Natural killer cell (primary cell): ENCODE results near the gene COL6A2. TPM values are rescaled to one million over a fixed set of nuclear protein-coding genes. Genes with fewer than 3 reads are reported as not detected.

Source experiments
- ATAC-seq, 3 donors: fragments of 150-1000 bp in 2 of 3; fragments of 200-7000 bp in 1 of 3; cut with Tn5 transposase; 1 replicate in 1 of 3; 2 replicates in 2 of 3; pipeline ENCODE4 v1.10.0; 2021; ENCODE audit warnings: mild to moderate bottlenecking in 2 of 3, moderate library complexity in 2 of 3
- DNase-seq, 2 donors: peaks; one replicate each; pipeline versions ENCODE4 v3.0.0 to v3.0.0-alpha.2; 2013 to 2021; ENCODE audit warnings: mixed read lengths in 1 of 2
- H3K27ac ChIP-seq: one replicate; pipeline ENCODE4 v1.5.1; 2013; ENCODE audit warnings: mild to moderate bottlenecking, low read length
- H3K27me3 ChIP-seq: one replicate; pipeline ENCODE4 v1.6.1; 2013; ENCODE audit warnings: low read length; ENCODE audit not compliant: control insufficient read depth, insufficient read depth
- H3K36me3 ChIP-seq: one replicate; pipeline ENCODE4 v1.6.1; 2013; ENCODE audit warnings: low read length; ENCODE audit not compliant: control insufficient read depth, insufficient read depth
- H3K4me1 ChIP-seq: one replicate; pipeline ENCODE4 v1.6.1; 2013; ENCODE audit warnings: low read length; ENCODE audit not compliant: control insufficient read depth, insufficient read depth
- H3K4me3 ChIP-seq: one replicate; pipeline ENCODE4 v1.5.1; 2013; ENCODE audit warnings: low read length
- H3K9me3 ChIP-seq: one replicate; pipeline ENCODE4 v1.6.1; 2013; ENCODE audit warnings: low read length; ENCODE audit not compliant: control insufficient read depth, insufficient read depth
- H3K27ac Mint-ChIP-seq, 2 donors: one replicate each; pipeline ENCODE4 v1.8.0; 2022; ENCODE audit warnings: mild to moderate bottlenecking in 2 of 2, mixed read lengths in 2 of 2, moderate library complexity in 1 of 2
- H3K27me3 Mint-ChIP-seq, 2 donors: one replicate each; pipeline ENCODE4 v1.8.0; 2022; ENCODE audit warnings: low read depth in 2 of 2, mixed read lengths in 2 of 2
- H3K36me3 Mint-ChIP-seq: one replicate; pipeline ENCODE4 v1.8.0; 2022; ENCODE audit warnings: mixed read lengths
- H3K4me1 Mint-ChIP-seq, 2 donors: one replicate each; pipeline ENCODE4 v1.8.0; 2022; ENCODE audit warnings: mixed read lengths in 2 of 2
- H3K4me3 Mint-ChIP-seq: one replicate; pipeline ENCODE4 v1.8.0; 2022; ENCODE audit warnings: mild to moderate bottlenecking, moderate library complexity, mixed read lengths
- H3K9me3 Mint-ChIP-seq, 2 donors: one replicate each; pipeline ENCODE4 v1.8.0; 2022; ENCODE audit warnings: mixed read lengths in 2 of 2
- WGBS: methylation state at CpG from one replicate; pipeline ENCODE4 v1.1.7; 2013; ENCODE audit warnings: missing lambda C conversion rate; ENCODE audit not compliant: insufficient coverage; 5-methylcytosine and 5-hydroxymethylcytosine counted together
- intact Hi-C: fragments of 100-400 bp; cut with micrococcal nuclease; formaldehyde crosslinking; loops from one replicate; pipeline ENCODE4 v1.14.2; 2022
- total RNA-seq, 4 donors: library from RNA; stranded (reverse); fragments of 120-200 nt in 1 of 4; gene quantifications; one replicate each; pipeline versions ENCODE4 v1.2.3 to v1.2.4, GENCODE V29; 2013 to 2022
- TF ChIP-seq, protein P1 (sequence below): fragments of 200-600 bp; IDR thresholded peaks from one replicate; pipeline ENCODE4 v1.8.0; 2022; ENCODE audit warnings: antibody characterized with exemption

COL6A2 gene
- total RNA-seq, 3 donors from 2014 or later (not counting 1 experiment from before 2014, with no cell fraction given) = 93.9 to 110 (median 97.2) TPM

DNA sequence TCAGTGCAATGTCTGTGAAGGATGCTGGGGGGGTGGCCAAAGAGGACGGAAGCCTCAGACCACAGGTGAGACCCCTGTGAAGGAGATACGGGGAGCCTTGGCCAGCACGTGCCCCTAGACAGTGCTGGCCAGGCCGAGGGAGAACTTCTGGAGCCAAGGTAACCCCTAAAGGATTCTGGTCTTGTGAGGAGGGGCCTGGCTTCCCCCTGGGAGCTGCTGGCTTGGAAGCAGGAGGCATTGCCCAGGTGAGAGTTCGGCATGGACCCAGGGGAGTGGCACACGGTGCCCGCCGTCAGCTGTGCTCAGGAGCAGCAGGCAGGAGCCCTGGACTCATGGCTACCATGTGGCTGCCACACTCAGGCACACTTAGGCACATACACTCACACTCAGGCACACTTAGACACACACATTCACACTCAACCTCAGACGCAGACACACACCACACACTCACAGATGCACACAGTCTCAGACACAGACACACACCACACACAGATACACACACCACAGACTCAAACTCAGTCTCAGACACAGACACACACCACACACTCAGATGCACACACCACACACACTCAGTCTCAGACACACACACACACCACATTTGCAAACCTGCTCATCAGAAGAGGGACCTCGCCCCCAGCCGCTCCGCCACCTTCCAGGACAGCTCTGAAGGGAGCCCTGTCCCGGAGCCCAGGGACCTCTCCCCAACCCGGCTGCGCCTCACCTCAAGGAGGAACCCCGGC, 1.1 kb upstream of the COL6A2 start:
- Mint-ChIP-seq H3K4me1 (peaks cover 7 to 16% of the 10 kb centered on the region in 2 donors), H3K9me3 (peaks cover 0 to under 1% of the 10 kb centered on the region in 2 donors), H3K27ac (no peak overlapping the region), H3K36me3 (no peaks in the 10 kb centered on the region), H3K4me3 (peak overlapping the region; percentile 7), H3K27me3 (peaks cover 20 to 29% of the 10 kb centered on the region in 2 donors)
- intact Hi-C loops = loop anchor here (5.0 kb wide), 1 partner anchor 124 kb away; no protein-coding TSS in a partner anchor
- no peak overlapping the region for H3K27ac ChIP-seq
- TF ChIP-seq, protein P1, sequence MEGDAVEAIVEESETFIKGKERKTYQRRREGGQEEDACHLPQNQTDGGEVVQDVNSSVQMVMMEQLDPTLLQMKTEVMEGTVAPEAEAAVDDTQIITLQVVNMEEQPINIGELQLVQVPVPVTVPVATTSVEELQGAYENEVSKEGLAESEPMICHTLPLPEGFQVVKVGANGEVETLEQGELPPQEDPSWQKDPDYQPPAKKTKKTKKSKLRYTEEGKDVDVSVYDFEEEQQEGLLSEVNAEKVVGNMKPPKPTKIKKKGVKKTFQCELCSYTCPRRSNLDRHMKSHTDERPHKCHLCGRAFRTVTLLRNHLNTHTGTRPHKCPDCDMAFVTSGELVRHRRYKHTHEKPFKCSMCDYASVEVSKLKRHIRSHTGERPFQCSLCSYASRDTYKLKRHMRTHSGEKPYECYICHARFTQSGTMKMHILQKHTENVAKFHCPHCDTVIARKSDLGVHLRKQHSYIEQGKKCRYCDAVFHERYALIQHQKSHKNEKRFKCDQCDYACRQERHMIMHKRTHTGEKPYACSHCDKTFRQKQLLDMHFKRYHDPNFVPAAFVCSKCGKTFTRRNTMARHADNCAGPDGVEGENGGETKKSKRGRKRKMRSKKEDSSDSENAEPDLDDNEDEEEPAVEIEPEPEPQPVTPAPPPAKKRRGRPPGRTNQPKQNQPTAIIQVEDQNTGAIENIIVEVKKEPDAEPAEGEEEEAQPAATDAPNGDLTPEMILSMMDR = no peak
- peak overlapping the region; percentile 2 for H3K4me3 ChIP-seq
- H3K9me3 ChIP-seq = no peaks in the 10 kb centered on the region
- 95% methylated on average over 16 of the region's 16 CpGs for WGBS
- H3K36me3 ChIP-seq = no peaks in the 10 kb centered on the region
- DNase-seq = peak; percentile 13 to 14
- ATAC-seq = no peak
- peaks cover 35% of the 10 kb centered on the region for H3K4me1 ChIP-seq
- H3K27me3 ChIP-seq = peaks cover 8% of the 10 kb centered on the region

DNA sequence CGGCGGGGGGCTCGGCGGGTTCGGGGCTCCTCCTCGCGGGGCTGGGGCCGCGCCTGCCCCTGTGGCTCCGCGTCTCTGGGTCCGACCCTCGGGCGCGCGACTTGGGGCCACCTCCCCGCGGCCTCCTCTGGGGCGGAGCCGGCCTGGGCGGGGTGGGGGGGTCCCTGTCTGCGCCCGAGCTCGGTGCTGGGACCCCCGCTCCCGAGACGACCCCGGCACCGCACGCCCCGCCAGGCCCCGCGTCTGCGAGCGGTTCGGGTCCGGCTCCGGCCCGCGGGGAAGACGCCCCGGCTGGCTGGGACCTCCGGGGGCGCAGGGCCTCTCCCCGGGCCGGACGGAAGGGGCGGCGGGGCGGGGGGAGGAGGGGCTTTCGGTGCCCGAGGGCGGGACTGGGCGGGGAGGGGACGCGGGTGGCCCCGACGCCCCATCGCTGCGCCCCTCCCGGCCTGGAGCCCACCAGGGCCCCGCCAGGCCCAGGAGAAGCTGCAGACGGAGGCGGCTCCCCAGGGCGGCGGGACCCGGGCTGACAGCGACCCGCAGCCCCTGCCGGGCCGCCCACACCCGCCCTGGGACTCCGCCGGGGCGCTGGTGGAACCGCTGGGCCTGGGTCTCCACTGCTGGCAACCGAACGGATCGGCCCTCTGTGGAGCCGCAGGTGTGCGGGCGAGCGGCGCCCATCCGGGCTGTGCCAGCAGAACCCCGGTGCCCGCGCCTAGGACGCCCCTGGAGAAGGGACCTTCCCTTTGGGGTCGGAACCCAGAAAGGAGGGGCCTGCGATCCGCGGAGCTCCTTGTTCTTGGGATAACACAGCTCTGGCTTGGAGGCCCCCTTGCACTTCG, 610 bp downstream of the COL6A2 start:
- 3% methylated on average over 94 of the region's 94 CpGs for whole genome bisulfite sequencing
- Histone ChIP-seq H3K36me3 (no peaks in the 10 kb centered on the region), H3K4me1 (peaks cover 18% of the 10 kb centered on the region), H3K4me3 (peak overlapping the region; percentile 19), H3K27me3 (peaks cover 15% of the 10 kb centered on the region), H3K9me3 (no peaks in the 10 kb centered on the region), H3K27ac (no peak overlapping the region)
- ATAC-seq = peak; percentile 35 to 42 (median 41)
- H3K4me3 Mint-ChIP-seq = peak overlapping the region; percentile 74
- DNase-seq = peak; percentile 20 to 35
- H3K36me3 Mint-ChIP-seq = peaks cover 16% of the 10 kb centered on the region
- H3K27me3 Mint-ChIP-seq = peaks cover 37 to 42% of the 10 kb centered on the region in 2 donors
- intact Hi-C loops = loop anchor here (5.0 kb wide), 1 partner anchor 126 kb away; no protein-coding TSS in a partner anchor
- H3K9me3 Mint-ChIP-seq = peaks cover 0 to 6% of the 10 kb centered on the region in 2 donors
- TF ChIP-seq, protein P1 = no peak
- peaks cover 7 to 16% of the 10 kb centered on the region in 2 donors for H3K4me1 Mint-ChIP-seq
- no peak overlapping the region for H3K27ac Mint-ChIP-seq

DNA sequence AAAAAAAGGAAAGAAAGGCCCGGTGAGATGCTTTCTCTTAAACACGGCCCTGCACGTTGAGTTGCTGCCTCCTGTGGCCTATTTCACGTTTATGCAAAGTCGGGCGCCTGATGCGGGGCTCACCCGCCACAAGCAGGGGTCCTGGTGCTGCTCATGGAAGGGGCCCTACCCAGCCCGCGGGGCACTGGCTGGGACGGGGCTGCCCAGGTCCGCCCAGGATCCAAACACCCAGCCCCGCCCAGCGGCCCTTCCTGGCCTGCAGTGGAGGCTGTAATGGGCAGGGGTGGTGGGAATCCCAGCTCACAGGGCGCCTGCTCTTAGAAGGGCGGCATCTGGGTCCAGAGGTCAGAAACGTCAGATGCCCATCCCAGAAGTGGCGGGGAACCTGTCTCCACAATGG, 1.6 kb downstream of the COL6A2 start:
- Histone ChIP-seq H3K27me3 (peaks cover 18% of the 10 kb centered on the region), H3K27ac (no peak overlapping the region), H3K4me3 (no peak overlapping the region), H3K4me1 (peaks cover 13% of the 10 kb centered on the region), H3K36me3 (no peaks in the 10 kb centered on the region), H3K9me3 (no peaks in the 10 kb centered on the region)
- H3K4me3 Mint-ChIP-seq = peak overlapping the region; percentile 74
- no peak for ATAC-seq
- peaks cover 7 to 16% of the 10 kb centered on the region in 2 donors for H3K4me1 Mint-ChIP-seq
- peaks cover 25% of the 10 kb centered on the region for H3K36me3 Mint-ChIP-seq
- WGBS = 64% methylated on average over 17 of the region's 18 CpGs
- H3K27ac Mint-ChIP-seq = no peak overlapping the region
- intact Hi-C loops = loop anchor here (5.0 kb wide), 1 partner anchor 127 kb away; no protein-coding TSS in a partner anchor
- peaks cover 2 to 9% of the 10 kb centered on the region in 2 donors for H3K9me3 Mint-ChIP-seq
- TF ChIP-seq, protein P1 = no peak
- peaks cover 47 to 50% of the 10 kb centered on the region in 2 donors for H3K27me3 Mint-ChIP-seq
- peak; percentile 9 to 18 for DNase-seq
